ENCODE data around the gene ALAS1. TPM values are rescaled to one million over a fixed set of nuclear protein-coding genes. Genes with fewer than 3 reads are reported as not detected.

ALAS1 gene
- total and polyA plus RNA-seq, 2 donors (not counting 1 experiment from before 2014, with no cell fraction given), result 26.1 to 30.2 TPM

GRCh38 chr3:52243791-52244628 is 46.0 kb downstream of the ALAS1 start:
- no peak for TF ChIP-seq EZH2 (IDR thresholded peaks at IDR 0.05; ENCODE audit: borderline replicate concordance, insufficient read depth, low read depth, low read length, poor library complexity, severe bottlenecking)
- TF ChIP-seq, protein P1, sequence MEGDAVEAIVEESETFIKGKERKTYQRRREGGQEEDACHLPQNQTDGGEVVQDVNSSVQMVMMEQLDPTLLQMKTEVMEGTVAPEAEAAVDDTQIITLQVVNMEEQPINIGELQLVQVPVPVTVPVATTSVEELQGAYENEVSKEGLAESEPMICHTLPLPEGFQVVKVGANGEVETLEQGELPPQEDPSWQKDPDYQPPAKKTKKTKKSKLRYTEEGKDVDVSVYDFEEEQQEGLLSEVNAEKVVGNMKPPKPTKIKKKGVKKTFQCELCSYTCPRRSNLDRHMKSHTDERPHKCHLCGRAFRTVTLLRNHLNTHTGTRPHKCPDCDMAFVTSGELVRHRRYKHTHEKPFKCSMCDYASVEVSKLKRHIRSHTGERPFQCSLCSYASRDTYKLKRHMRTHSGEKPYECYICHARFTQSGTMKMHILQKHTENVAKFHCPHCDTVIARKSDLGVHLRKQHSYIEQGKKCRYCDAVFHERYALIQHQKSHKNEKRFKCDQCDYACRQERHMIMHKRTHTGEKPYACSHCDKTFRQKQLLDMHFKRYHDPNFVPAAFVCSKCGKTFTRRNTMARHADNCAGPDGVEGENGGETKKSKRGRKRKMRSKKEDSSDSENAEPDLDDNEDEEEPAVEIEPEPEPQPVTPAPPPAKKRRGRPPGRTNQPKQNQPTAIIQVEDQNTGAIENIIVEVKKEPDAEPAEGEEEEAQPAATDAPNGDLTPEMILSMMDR (IDR thresholded peaks at IDR 0.05), result no peak
- 37% methylated on average over 7 of the region's 9 CpGs for WGBS (ENCODE audit: insufficient coverage)
- no peaks in the 10 kb centered on the region for H3K9me3 Mint-ChIP-seq (ENCODE audit: insufficient read depth)
- H3K9me3 ChIP-seq (ENCODE audit: control extremely low read depth in 1 of 3, control insufficient read depth in 2 of 3, insufficient read depth in 1 of 3, low read length in 2 of 3), result no peaks in the 10 kb centered on the region
- no peaks in the 10 kb centered on the region for H4K20me1 ChIP-seq (ENCODE audit: control insufficient read depth, insufficient read depth, low read length, poor library complexity, severe bottlenecking)
- CTCF ChIA-PET, result interaction anchor here (0.8 to 18.5 kb wide), 7 partner anchors 10 to 96 kb away, joined by 3 to 237 read pairs (median 4); partner anchors contain the start of genes TLR9 and WDR82
- no peak overlapping the region for H3K9ac ChIP-seq (ENCODE audit: low read length)
- H2AFZ ChIP-seq (ENCODE audit: insufficient read depth, low read depth, low read length, poor library complexity, severe bottlenecking), result peak overlapping the region; percentile 47
- H3K4me1 ChIP-seq (ENCODE audit: control insufficient read depth in 2 of 2, insufficient read depth in 2 of 2, low read length in 2 of 2), result peaks cover 46 to 55% of the 10 kb centered on the region in 2 donors
- peak; percentile 19 for ATAC-seq (ENCODE audit: low read depth)
- peak overlapping the region; percentile 58 to 77 for H3K27ac ChIP-seq (ENCODE audit: low read length in 2 of 2)
- H3K36me3 ChIP-seq (replicated peaks in 1 of 2; ENCODE audit: control extremely low read depth in 1 of 2, control insufficient read depth in 1 of 2, extremely low read depth in 1 of 2, insufficient read depth in 2 of 2, low read length in 1 of 2), result peaks cover 0 to 10% of the 10 kb centered on the region in 2 experiments
- H3K27ac Mint-ChIP-seq, result peak overlapping the region; percentile 96
- POLR2A ChIA-PET, result interaction anchor here (0.5 to 2.5 kb wide), 6 partner anchors 9 to 35 kb away, joined by 3 to 25 read pairs (median 8); partner anchors contain the start of genes TLR9 and WDR82
- intact Hi-C loops (cut with micrococcal nuclease), result no loop called here
- H3K4me3 Mint-ChIP-seq, result peak overlapping the region; percentile 87
- H3K4me3 ChIP-seq (ENCODE audit: control extremely low read depth in 1 of 5, extremely low read depth in 1 of 5, insufficient read depth in 1 of 5, low read depth in 2 of 5, low read length in 4 of 5), result no peak overlapping the region
- peaks cover 15% of the 10 kb centered on the region for H3K79me2 ChIP-seq (ENCODE audit: control insufficient read depth, insufficient read depth, low read length)
- H3K27me3 ChIP-seq (replicated peaks in 1 of 4; ENCODE audit: control extremely low read depth in 1 of 4, control insufficient read depth in 3 of 4, insufficient read depth in 4 of 4, low read length in 3 of 4), result no peaks in the 10 kb centered on the region
- DNase-seq, result peak; percentile 61
- H3K4me2 ChIP-seq (replicated peaks; ENCODE audit: low read depth, low read length, poor library complexity, severe bottlenecking), result peak overlapping the region; percentile 92
- H3K4me1 Mint-ChIP-seq, result peaks cover 62% of the 10 kb centered on the region
- H3K27me3 Mint-ChIP-seq, result no peaks in the 10 kb centered on the region

All from B cell (primary cell).